OCI-LY3 (cell line): ENCODE results near the gene SUPT6H.

Source experiments
- EZH2phosphoT487 ChIP-seq: fragments of 200-600 bp; shearing (Covaris generic); IDR thresholded peaks from 2 replicates; pipeline ENCODE4 v1.6.1; 2018; ENCODE audit warnings: antibody characterized with exemption, mixed run types, low read depth
- TF ChIP-seq, protein P1 (sequence below): fragments of 200-600, 300-600 bp; sonication (generic); IDR thresholded peaks from 2 replicates; pipeline ENCODE4 v1.5.1; 2014; ENCODE audit warnings: antibody characterized with exemption, low read length, low read depth

DNA sequence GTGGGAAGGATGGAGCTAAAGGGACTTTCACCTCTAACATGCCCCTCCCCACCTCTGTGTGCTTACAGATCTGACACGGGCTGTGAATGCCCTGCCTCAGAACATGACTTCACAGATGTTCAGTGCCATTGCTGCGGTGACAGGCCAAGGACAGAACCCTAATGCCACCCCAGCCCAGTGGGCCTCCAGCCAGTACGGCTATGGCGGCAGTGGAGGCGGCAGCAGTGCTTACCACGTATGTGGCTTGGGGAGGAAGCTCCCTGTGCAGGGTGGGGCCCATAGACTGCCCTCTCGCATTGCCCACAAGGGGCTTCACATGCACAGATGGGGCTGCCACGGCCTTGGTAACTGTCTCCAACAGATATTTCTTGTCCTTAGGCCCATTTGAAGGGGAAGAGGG is 38.3 kb downstream of the SUPT6H start:
- TF ChIP-seq, protein P1, sequence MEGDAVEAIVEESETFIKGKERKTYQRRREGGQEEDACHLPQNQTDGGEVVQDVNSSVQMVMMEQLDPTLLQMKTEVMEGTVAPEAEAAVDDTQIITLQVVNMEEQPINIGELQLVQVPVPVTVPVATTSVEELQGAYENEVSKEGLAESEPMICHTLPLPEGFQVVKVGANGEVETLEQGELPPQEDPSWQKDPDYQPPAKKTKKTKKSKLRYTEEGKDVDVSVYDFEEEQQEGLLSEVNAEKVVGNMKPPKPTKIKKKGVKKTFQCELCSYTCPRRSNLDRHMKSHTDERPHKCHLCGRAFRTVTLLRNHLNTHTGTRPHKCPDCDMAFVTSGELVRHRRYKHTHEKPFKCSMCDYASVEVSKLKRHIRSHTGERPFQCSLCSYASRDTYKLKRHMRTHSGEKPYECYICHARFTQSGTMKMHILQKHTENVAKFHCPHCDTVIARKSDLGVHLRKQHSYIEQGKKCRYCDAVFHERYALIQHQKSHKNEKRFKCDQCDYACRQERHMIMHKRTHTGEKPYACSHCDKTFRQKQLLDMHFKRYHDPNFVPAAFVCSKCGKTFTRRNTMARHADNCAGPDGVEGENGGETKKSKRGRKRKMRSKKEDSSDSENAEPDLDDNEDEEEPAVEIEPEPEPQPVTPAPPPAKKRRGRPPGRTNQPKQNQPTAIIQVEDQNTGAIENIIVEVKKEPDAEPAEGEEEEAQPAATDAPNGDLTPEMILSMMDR: no peak
- no peak for TF ChIP-seq EZH2phosphoT487
